Measurements from ENCODE around the gene CCM2L. TPM values are rescaled to one million over a fixed set of nuclear protein-coding genes. Genes with fewer than 3 reads are reported as not detected.

The CCM2L gene
- total RNA-seq, 2 experiments from 2014 or later, result not detected

GRCh38 chr20:31977080-31977479, 33.2 kb upstream of the CCM2L start:
- ChIA-PET CTCF (interaction anchor here (1.0 kb wide), 1 partner anchor 124 kb away, joined by 3 read pairs; no protein-coding TSS in a partner anchor), POLR2A (no interaction called here)
- no peaks in the 10 kb centered on the region for H3K9me3 Mint-ChIP-seq (ENCODE audit: low read depth)
- ATAC-seq (no peak), DNase-seq (no peak)
- H3K27ac Mint-ChIP-seq, result no peak overlapping the region
- intact Hi-C loops (cut with DNase I, micrococcal nuclease), result no loop called here
- H3K27me3 Mint-ChIP-seq, result peaks cover 22% of the 10 kb centered on the region
- H3K4me3 Mint-ChIP-seq, result no peak overlapping the region
- no peaks in the 10 kb centered on the region for H3K4me1 Mint-ChIP-seq
- no peaks in the 10 kb centered on the region for H3K36me3 Mint-ChIP-seq (ENCODE audit: low read depth)

GRCh38 chr20:31979713-31980426, 30.4 kb upstream of the CCM2L start:
- H3K4me1 Mint-ChIP-seq, result no peaks in the 10 kb centered on the region
- H3K9me3 Mint-ChIP-seq (ENCODE audit: low read depth), result no peaks in the 10 kb centered on the region
- ATAC-seq (no peak), DNase-seq (no peak)
- H3K27ac Mint-ChIP-seq, result no peak overlapping the region
- CTCF ChIA-PET, result interaction anchor here (0.9 kb wide), 1 partner anchor 52 kb away, joined by 4 read pairs; no protein-coding TSS in a partner anchor
- POLR2A ChIA-PET, result no interaction called here
- H3K36me3 Mint-ChIP-seq (ENCODE audit: low read depth), result no peaks in the 10 kb centered on the region
- peaks cover 19% of the 10 kb centered on the region for H3K27me3 Mint-ChIP-seq
- no peak overlapping the region for H3K4me3 Mint-ChIP-seq
- intact Hi-C loops (cut with DNase I, micrococcal nuclease), result no loop called here

- H3K36me3 Mint-ChIP-seq (ENCODE audit: low read depth), result no peaks in the 10 kb centered on the region
- DNase-seq (no peak), ATAC-seq (no peak)
- intact Hi-C loops (cut with DNase I, micrococcal nuclease), result no loop called here
- peaks cover 11% of the 10 kb centered on the region for H3K27me3 Mint-ChIP-seq
- ChIA-PET CTCF (no interaction called here), POLR2A (no interaction called here)
- H3K4me3 Mint-ChIP-seq, result no peak overlapping the region
- H3K27ac Mint-ChIP-seq, result no peak overlapping the region
- H3K9me3 Mint-ChIP-seq (ENCODE audit: low read depth), result no peaks in the 10 kb centered on the region
- no peaks in the 10 kb centered on the region for H3K4me1 Mint-ChIP-seq
These were observed 28.5 kb upstream of the CCM2L start for GRCh38 chr20:31981784-31982183.

GRCh38 chr20:31984981-31985471, 25.2 kb upstream of the CCM2L start:
- Mint-ChIP-seq H3K27me3 (peaks cover 7% of the 10 kb centered on the region), H3K27ac (no peak overlapping the region), H3K36me3 (ENCODE audit: low read depth) (no peaks in the 10 kb centered on the region), H3K4me3 (no peak overlapping the region), H3K9me3 (ENCODE audit: low read depth) (no peaks in the 10 kb centered on the region), H3K4me1 (no peaks in the 10 kb centered on the region)
- intact Hi-C loops (cut with DNase I, micrococcal nuclease), result no loop called here
- ATAC-seq, result no peak
- DNase-seq, result no peak
- ChIA-PET CTCF (interaction anchor here (0.6 kb wide), 1 partner anchor 23 kb away, joined by 3 read pairs; no protein-coding TSS in a partner anchor), POLR2A (interaction anchor here (0.6 kb wide), 1 partner anchor 204 kb away, joined by 4 read pairs; no protein-coding TSS in a partner anchor)

- no peak overlapping the region for H3K4me3 Mint-ChIP-seq
- H3K27me3 Mint-ChIP-seq, result peaks cover 4% of the 10 kb centered on the region
- ATAC-seq (no peak), DNase-seq (no peak)
- no peaks in the 10 kb centered on the region for H3K36me3 Mint-ChIP-seq (ENCODE audit: low read depth)
- H3K27ac Mint-ChIP-seq, result no peak overlapping the region
- POLR2A ChIA-PET, result no interaction called here
- intact Hi-C loops (cut with DNase I, micrococcal nuclease), result no loop called here
- H3K9me3 Mint-ChIP-seq (ENCODE audit: low read depth), result no peaks in the 10 kb centered on the region
- CTCF ChIA-PET, result interaction anchor here (1.4 kb wide), 1 partner anchor 43 kb away, joined by 5 read pairs; no protein-coding TSS in a partner anchor
- H3K4me1 Mint-ChIP-seq, result no peaks in the 10 kb centered on the region
These were observed 22.5 kb upstream of the CCM2L start for GRCh38 chr20:31987744-31988143.

- intact Hi-C loops (cut with DNase I, micrococcal nuclease), result no loop called here
- Mint-ChIP-seq H3K27me3 (peaks cover 4% of the 10 kb centered on the region), H3K9me3 (ENCODE audit: low read depth) (no peaks in the 10 kb centered on the region), H3K36me3 (ENCODE audit: low read depth) (no peaks in the 10 kb centered on the region), H3K4me1 (no peaks in the 10 kb centered on the region), H3K27ac (no peak overlapping the region), H3K4me3 (no peak overlapping the region)
- ChIA-PET POLR2A (no interaction called here), CTCF (interaction anchor here (1.4 kb wide), 1 partner anchor 42 kb away, joined by 5 read pairs; no protein-coding TSS in a partner anchor)
- DNase-seq (no peak), ATAC-seq (peak; percentile 30)
These were observed 21.7 kb upstream of the CCM2L start for GRCh38 chr20:31988430-31989015.

GRCh38 chr20:31989030-31989645, 21.1 kb upstream of the CCM2L start:
- CTCF ChIA-PET, result interaction anchor here (1.4 kb wide), 1 partner anchor 42 kb away, joined by 5 read pairs; no protein-coding TSS in a partner anchor
- peaks cover 9% of the 10 kb centered on the region for H3K27me3 Mint-ChIP-seq
- DNase-seq (no peak), ATAC-seq (no peak)
- intact Hi-C loops (cut with DNase I, micrococcal nuclease), result no loop called here
- no peak overlapping the region for H3K4me3 Mint-ChIP-seq
- no peaks in the 10 kb centered on the region for H3K9me3 Mint-ChIP-seq (ENCODE audit: low read depth)
- POLR2A ChIA-PET, result no interaction called here
- no peaks in the 10 kb centered on the region for H3K4me1 Mint-ChIP-seq
- H3K36me3 Mint-ChIP-seq (ENCODE audit: low read depth), result no peaks in the 10 kb centered on the region
- no peak overlapping the region for H3K27ac Mint-ChIP-seq

GRCh38 chr20:31990641-31991338, 19.4 kb upstream of the CCM2L start:
- intact Hi-C loops (cut with DNase I, micrococcal nuclease), result no loop called here
- Mint-ChIP-seq H3K27ac (no peak overlapping the region), H3K27me3 (peaks cover 19% of the 10 kb centered on the region), H3K9me3 (ENCODE audit: low read depth) (no peaks in the 10 kb centered on the region), H3K4me1 (no peaks in the 10 kb centered on the region), H3K36me3 (ENCODE audit: low read depth) (no peaks in the 10 kb centered on the region), H3K4me3 (no peak overlapping the region)
- CTCF ChIA-PET, result interaction anchor here (0.6 kb wide), 1 partner anchor 36 kb away, joined by 3 read pairs; no protein-coding TSS in a partner anchor
- ATAC-seq (no peak), DNase-seq (no peak)
- POLR2A ChIA-PET, result interaction anchor here (0.7 kb wide), 1 partner anchor 29 kb away, joined by 4 read pairs; no protein-coding TSS in a partner anchor

GRCh38 chr20:31991339-31991705, 18.9 kb upstream of the CCM2L start:
- DNase-seq, result no peak
- no peak for ATAC-seq
- ChIA-PET CTCF (interaction anchor here (0.6 kb wide), 1 partner anchor 36 kb away, joined by 3 read pairs; no protein-coding TSS in a partner anchor), POLR2A (no interaction called here)
- Mint-ChIP-seq H3K4me3 (no peak overlapping the region), H3K27me3 (peaks cover 23% of the 10 kb centered on the region), H3K9me3 (ENCODE audit: low read depth) (no peaks in the 10 kb centered on the region), H3K4me1 (no peaks in the 10 kb centered on the region), H3K27ac (no peak overlapping the region), H3K36me3 (ENCODE audit: low read depth) (no peaks in the 10 kb centered on the region)
- intact Hi-C loops (cut with DNase I, micrococcal nuclease), result no loop called here

- H3K27ac Mint-ChIP-seq, result no peak overlapping the region
- H3K4me3 Mint-ChIP-seq, result no peak overlapping the region
- no peaks in the 10 kb centered on the region for H3K4me1 Mint-ChIP-seq
- H3K36me3 Mint-ChIP-seq (ENCODE audit: low read depth), result no peaks in the 10 kb centered on the region
- DNase-seq, result no peak
- POLR2A ChIA-PET, result no interaction called here
- H3K9me3 Mint-ChIP-seq (ENCODE audit: low read depth), result no peaks in the 10 kb centered on the region
- CTCF ChIA-PET, result interaction anchor here (0.7 kb wide), 1 partner anchor 40 kb away, joined by 3 read pairs; no protein-coding TSS in a partner anchor
- intact Hi-C loops (cut with DNase I, micrococcal nuclease), result no loop called here
- ATAC-seq, result no peak
- peaks cover 28% of the 10 kb centered on the region for H3K27me3 Mint-ChIP-seq
These were observed 18.2 kb upstream of the CCM2L start for GRCh38 chr20:31992086-31992485.

- Mint-ChIP-seq H3K4me1 (no peaks in the 10 kb centered on the region), H3K27ac (no peak overlapping the region), H3K4me3 (no peak overlapping the region), H3K27me3 (peaks cover 28% of the 10 kb centered on the region), H3K36me3 (ENCODE audit: low read depth) (no peaks in the 10 kb centered on the region), H3K9me3 (ENCODE audit: low read depth) (no peaks in the 10 kb centered on the region)
- ChIA-PET CTCF (interaction anchor here (0.8 kb wide), 1 partner anchor 763 kb away, joined by 3 read pairs; no protein-coding TSS in a partner anchor), POLR2A (no interaction called here)
- ATAC-seq, result no peak
- intact Hi-C loops (cut with DNase I, micrococcal nuclease), result no loop called here
- DNase-seq, result no peak
These were observed 13.2 kb upstream of the CCM2L start for GRCh38 chr20:31996996-31997395.
